ENCODE results near the gene SLC2A5. TPM values are rescaled to one million over a fixed set of nuclear protein-coding genes. Genes with fewer than 3 reads are reported as not detected.

SLC2A5 gene
- total and polyA plus RNA-seq, 2 donors (not counting 3 experiments of a cell fraction or from before 2014, with no cell fraction given), result not detected

GRCh38 chr1:8989061-8989460 lies 80.4 kb downstream of the SLC2A5 start:
- H3K4me2 ChIP-seq (ENCODE audit: insufficient read depth, low read length), result no peak overlapping the region
- H3K9ac ChIP-seq (replicated peaks; ENCODE audit: extremely low read depth, insufficient read depth, low read length), result no peak overlapping the region
- ChIA-PET CTCF (interaction anchor here (0.8 to 8.7 kb wide), 14 partner anchors 9 to 130 kb away, joined by 3 to 119 read pairs (median 6); no protein-coding TSS in a partner anchor), POLR2A (no interaction called here)
- no peak overlapping the region for H3K4me3 ChIP-seq (replicated peaks in 1 of 3; ENCODE audit: insufficient read depth in 1 of 3, low read depth in 1 of 3, low read length in 3 of 3)
- no peaks in the 10 kb centered on the region for H3K36me3 ChIP-seq (ENCODE audit: control insufficient read depth in 2 of 2, extremely low read depth in 1 of 2, insufficient read depth in 2 of 2, low read length in 2 of 2)
- no peak overlapping the region for H2AFZ ChIP-seq (ENCODE audit: low read depth, low read length)
- no peaks in the 10 kb centered on the region for H3K79me2 ChIP-seq (ENCODE audit: control insufficient read depth, insufficient read depth, low read length)
- H4K20me1 ChIP-seq (replicated peaks; ENCODE audit: control insufficient read depth, extremely low read depth, insufficient read depth, low read length), result no peaks in the 10 kb centered on the region
- no peaks in the 10 kb centered on the region for H3K9me1 ChIP-seq (replicated peaks; ENCODE audit: control insufficient read depth, extremely low read depth, insufficient read depth, low read length)
- dilution Hi-C loops (cut with MboI; ENCODE audit: extremely low pct_ligation_motif_present, low sequenced_read_pairs) (no loop called here), intact Hi-C loops (cut with micrococcal nuclease) (loop anchor here (2.0 kb wide), 1 partner anchor 16 kb away; no protein-coding TSS in a partner anchor)
- BruUV-seq (replicated peaks), result no TSS peak
- no peaks in the 10 kb centered on the region for H3K9me3 ChIP-seq (replicated peaks; ENCODE audit: control insufficient read depth, insufficient read depth, low read length)
- no peak overlapping the region for H3K27ac ChIP-seq (ENCODE audit: insufficient read depth, low read depth, low read length)
- no peaks in the 10 kb centered on the region for H3K27me3 ChIP-seq (ENCODE audit: control insufficient read depth in 2 of 2, insufficient read depth in 2 of 2, low read length in 2 of 2)
- TF ChIP-seq MAX (IDR thresholded peaks at IDR 0.05; ENCODE audit: insufficient read depth, insufficient read length) (no peak), GATA2 (IDR thresholded peaks at IDR 0.05; ENCODE audit: insufficient read depth, insufficient read length, low read depth, low read length) (no peak), CTCF (IDR thresholded peaks at IDR 0.05; ENCODE audit: extremely low read depth in 1 of 2, insufficient read depth in 1 of 2, low read depth in 1 of 2, low read length in 2 of 2) (no peak), MYC (IDR thresholded peaks at IDR 0.05; ENCODE audit: low read depth, low read length) (no peak), EZH2 (IDR thresholded peaks at IDR 0.05; ENCODE audit: borderline replicate concordance, low read depth, low read length, severe bottlenecking) (no peak), POLR2A (IDR thresholded peaks at IDR 0.05; ENCODE audit: low read depth, low read length) (no peak), JUN (IDR thresholded peaks at IDR 0.05; ENCODE audit: borderline replicate concordance, insufficient read depth, insufficient read length, low read depth) (no peak), FOS (IDR thresholded peaks at IDR 0.05; ENCODE audit: borderline replicate concordance, insufficient read depth, low read length) (no peak), POLR2AphosphoS5 (IDR thresholded peaks at IDR 0.05; ENCODE audit: insufficient read depth, low read depth, low read length) (no peak)
- DNase-seq (ENCODE audit: low read depth, low spot score), result no peak
- FAIRE-seq, result no peak
- peaks cover 16% of the 10 kb centered on the region for H3K4me1 ChIP-seq (ENCODE audit: control insufficient read depth, extremely low read depth, insufficient read depth, low read length)

Measured in endothelial cell of umbilical vein (primary cell).